CD4-positive, CD25-positive, alpha-beta regulatory T cell (primary cell): ENCODE data around the gene LRRC19. TPM values are rescaled to one million over a fixed set of nuclear protein-coding genes. Genes with fewer than 3 reads are reported as not detected.

Experiments used
- ATAC-seq, 2 donors: fragments of 150-1000 bp; cut with Tn5 transposase; one replicate each; pipeline ENCODE4 v1.10.0; 2021; ENCODE audit warnings: low read depth in 2 of 2, moderate number of reproducible peaks in 2 of 2, moderate library complexity in 1 of 2
- DNase-seq, 3 donors: peaks; one replicate each; pipeline versions ENCODE4 v3.0.0 to v3.0.0-alpha.2; 2012 to 2022; ENCODE audit warnings: mixed read lengths in 1 of 3
- H3K27ac ChIP-seq: one replicate; pipeline ENCODE4 v1.7.0; 2013; ENCODE audit warnings: mild to moderate bottlenecking, low read length; ENCODE audit not compliant: insufficient read depth, poor library complexity, severe bottlenecking
- H3K27me3 ChIP-seq: one replicate; pipeline ENCODE4 v1.7.0; 2013; ENCODE audit warnings: low read length; ENCODE audit not compliant: control insufficient read depth, insufficient read depth
- H3K36me3 ChIP-seq: one replicate; pipeline ENCODE4 v1.7.0; 2013; ENCODE audit warnings: mild to moderate bottlenecking, low read length, moderate library complexity; ENCODE audit not compliant: control insufficient read depth, insufficient read depth
- H3K4me1 ChIP-seq: 2 replicates; pipeline ENCODE4 v1.7.0; 2013; ENCODE audit warnings: mild to moderate bottlenecking, low read length; ENCODE audit not compliant: insufficient read depth, control insufficient read depth, poor library complexity, severe bottlenecking
- H3K4me3 ChIP-seq: one replicate; pipeline ENCODE4 v1.7.0; 2013; ENCODE audit warnings: low read depth, mild to moderate bottlenecking, low read length, moderate library complexity
- H3K9me3 ChIP-seq, 2 experiments: 1 replicate in 1 of 2; 2 replicates in 1 of 2; pipeline ENCODE4 v1.7.0; 2013; ENCODE audit warnings: low read length in 2 of 2, mild to moderate bottlenecking in 1 of 2, moderate library complexity in 1 of 2; ENCODE audit not compliant: control insufficient read depth in 2 of 2
- H3K27ac Mint-ChIP-seq, 3 donors: one replicate each; pipeline ENCODE4 v1.8.0; 2020 to 2022; ENCODE audit warnings: mild to moderate bottlenecking in 3 of 3, mixed read lengths in 3 of 3, moderate library complexity in 2 of 3
- H3K27me3 Mint-ChIP-seq: one replicate; pipeline ENCODE4 v1.8.0; 2022; ENCODE audit warnings: mild to moderate bottlenecking, mixed read lengths
- H3K36me3 Mint-ChIP-seq: one replicate; pipeline ENCODE4 v1.8.0; 2020; ENCODE audit warnings: mixed read lengths
- H3K4me1 Mint-ChIP-seq, 4 donors: one replicate each; pipeline ENCODE4 v1.8.0; 2020 to 2022; ENCODE audit warnings: mixed read lengths in 4 of 4, mild to moderate bottlenecking in 1 of 4
- H3K4me3 Mint-ChIP-seq, 4 donors: one replicate each; pipeline ENCODE4 v1.8.0; 2020 to 2022; ENCODE audit warnings: mild to moderate bottlenecking in 4 of 4, mixed read lengths in 4 of 4, moderate library complexity in 3 of 4
- H3K9me3 Mint-ChIP-seq, 7 donors: one replicate each; pipeline ENCODE4 v1.8.0; 2020 to 2022; ENCODE audit warnings: mixed read lengths in 7 of 7, mild to moderate bottlenecking in 3 of 7, moderate library complexity in 2 of 7
- polyA plus RNA-seq, 4 donors: library from polyadenylated mRNA; unstranded; fragments of 300-500 nt; fragmentation: Illumina TruSeq; gene quantifications; one replicate each; pipeline ENCODE4 v1.2.3, GENCODE V29; 2021
- total RNA-seq: library from RNA; stranded (reverse); gene quantifications from one replicate; pipeline ENCODE4 v1.2.3, GENCODE V29; 2022

The LRRC19 gene
- total and polyA plus RNA-seq, 5 donors from 2014 or later = 0.05 TPM; not detected in 4

GRCh38 chr9:27037499-27037898 is 32.0 kb upstream of the LRRC19 start:
- H3K4me3 ChIP-seq = no peak overlapping the region
- Mint-ChIP-seq H3K27ac (no peak overlapping the region), H3K4me1 (no peaks in the 10 kb centered on the region)

GRCh38 chr9:27033815-27034403 is 28.4 kb upstream of the LRRC19 start:
- ATAC-seq = peak; percentile 46 to 47
- no peaks in the 10 kb centered on the region for H3K9me3 Mint-ChIP-seq
- H3K4me3 Mint-ChIP-seq = no peak overlapping the region
- Histone ChIP-seq H3K4me3 (no peak overlapping the region), H3K9me3 (no peaks in the 10 kb centered on the region), H3K36me3 (no peaks in the 10 kb centered on the region), H3K27me3 (no peaks in the 10 kb centered on the region), H3K4me1 (no peaks in the 10 kb centered on the region), H3K27ac (no peak overlapping the region)
- H3K4me1 Mint-ChIP-seq = no peaks in the 10 kb centered on the region
- H3K27me3 Mint-ChIP-seq = no peaks in the 10 kb centered on the region
- H3K36me3 Mint-ChIP-seq = peaks cover 10% of the 10 kb centered on the region
- no peak overlapping the region for H3K27ac Mint-ChIP-seq
- peak in 2 of 3 donors; percentile 18 to 54 for DNase-seq

More at GRCh38 chr9:27037499-27037898, 32.0 kb upstream of the LRRC19 start:
- no peak for ATAC-seq
- no peaks in the 10 kb centered on the region for H3K9me3 Mint-ChIP-seq
- Histone ChIP-seq H3K9me3 (no peaks in the 10 kb centered on the region), H3K27ac (no peak overlapping the region), H3K4me1 (no peaks in the 10 kb centered on the region), H3K36me3 (no peaks in the 10 kb centered on the region), H3K27me3 (no peaks in the 10 kb centered on the region)
- no peaks in the 10 kb centered on the region for H3K27me3 Mint-ChIP-seq
- H3K4me3 Mint-ChIP-seq = no peak overlapping the region
- H3K36me3 Mint-ChIP-seq = peaks cover 10% of the 10 kb centered on the region
- DNase-seq = no peak

- Mint-ChIP-seq H3K27me3 (no peaks in the 10 kb centered on the region), H3K9me3 (peaks cover 0 to 4% (median 0%) of the 10 kb centered on the region in 7 donors), H3K27ac (no peak overlapping the region), H3K36me3 (peaks cover 10% of the 10 kb centered on the region), H3K4me1 (no peaks in the 10 kb centered on the region), H3K4me3 (no peak overlapping the region)
- Histone ChIP-seq H3K27ac (no peak overlapping the region), H3K27me3 (no peaks in the 10 kb centered on the region), H3K4me1 (no peaks in the 10 kb centered on the region), H3K4me3 (no peak overlapping the region), H3K9me3 (no peaks in the 10 kb centered on the region), H3K36me3 (peaks cover 4% of the 10 kb centered on the region)
- no peak for ATAC-seq
- no peak for DNase-seq
These were observed 23.7 kb upstream of the LRRC19 start for GRCh38 chr9:27029186-27029585.

GRCh38 chr9:27022920-27023319 is 17.4 kb upstream of the LRRC19 start:
- Mint-ChIP-seq H3K9me3 (peaks cover 0 to 4% (median 0%) of the 10 kb centered on the region in 7 donors), H3K4me3 (no peak overlapping the region), H3K4me1 (no peaks in the 10 kb centered on the region), H3K27me3 (no peaks in the 10 kb centered on the region), H3K27ac (no peak overlapping the region), H3K36me3 (peaks cover 38% of the 10 kb centered on the region)
- no peak for ATAC-seq
- peaks cover 11% of the 10 kb centered on the region for H3K36me3 ChIP-seq
- H3K27ac ChIP-seq = no peak overlapping the region
- H3K27me3 ChIP-seq = no peaks in the 10 kb centered on the region
- no peaks in the 10 kb centered on the region for H3K9me3 ChIP-seq
- DNase-seq = no peak
- no peak overlapping the region for H3K4me3 ChIP-seq
- no peaks in the 10 kb centered on the region for H3K4me1 ChIP-seq

- Histone ChIP-seq H3K27me3 (no peaks in the 10 kb centered on the region), H3K27ac (no peak overlapping the region), H3K4me3 (no peak overlapping the region), H3K36me3 (peaks cover 14% of the 10 kb centered on the region), H3K9me3 (no peaks in the 10 kb centered on the region), H3K4me1 (no peaks in the 10 kb centered on the region)
- peaks cover 48% of the 10 kb centered on the region for H3K36me3 Mint-ChIP-seq
- H3K27ac Mint-ChIP-seq = no peak overlapping the region
- DNase-seq = no peak
- no peaks in the 10 kb centered on the region for H3K27me3 Mint-ChIP-seq
- no peak overlapping the region for H3K4me3 Mint-ChIP-seq
- no peaks in the 10 kb centered on the region for H3K9me3 Mint-ChIP-seq
- ATAC-seq = no peak
- no peaks in the 10 kb centered on the region for H3K4me1 Mint-ChIP-seq
These were observed 14.1 kb upstream of the LRRC19 start for GRCh38 chr9:27019589-27019988.

GRCh38 chr9:27003426-27004077 is 1.9 kb downstream of the LRRC19 start:
- no peak for DNase-seq
- no peaks in the 10 kb centered on the region for H3K27me3 Mint-ChIP-seq

GRCh38 chr9:26995810-26996209 is 9.7 kb downstream of the LRRC19 start:
- ATAC-seq (no peak), DNase-seq (no peak)
- Mint-ChIP-seq H3K36me3 (peaks cover 4% of the 10 kb centered on the region), H3K4me3 (no peak overlapping the region), H3K27ac (no peak overlapping the region), H3K27me3 (no peaks in the 10 kb centered on the region), H3K9me3 (no peaks in the 10 kb centered on the region), H3K4me1 (no peaks in the 10 kb centered on the region)
- no peaks in the 10 kb centered on the region for H3K36me3 ChIP-seq
- H3K4me1 ChIP-seq = no peaks in the 10 kb centered on the region
- H3K27me3 ChIP-seq = no peaks in the 10 kb centered on the region
- no peak overlapping the region for H3K4me3 ChIP-seq
- no peaks in the 10 kb centered on the region for H3K9me3 ChIP-seq
- H3K27ac ChIP-seq = no peak overlapping the region

More at GRCh38 chr9:27003426-27004077, 1.9 kb downstream of the LRRC19 start:
- no peak overlapping the region for H3K4me3 Mint-ChIP-seq
- ATAC-seq = no peak
- H3K4me3 ChIP-seq = no peak overlapping the region
- H3K27me3 ChIP-seq = no peaks in the 10 kb centered on the region
- no peaks in the 10 kb centered on the region for H3K9me3 Mint-ChIP-seq
- no peak overlapping the region for H3K27ac ChIP-seq
- H3K4me1 Mint-ChIP-seq = peaks cover 0 to 4% (median 0%) of the 10 kb centered on the region in 4 donors
- no peaks in the 10 kb centered on the region for H3K36me3 ChIP-seq
- H3K36me3 Mint-ChIP-seq = peaks cover 8% of the 10 kb centered on the region
- no peaks in the 10 kb centered on the region for H3K9me3 ChIP-seq
- no peak overlapping the region for H3K27ac Mint-ChIP-seq
- no peaks in the 10 kb centered on the region for H3K4me1 ChIP-seq

- no peak overlapping the region for H3K4me3 ChIP-seq
- H3K9me3 ChIP-seq = no peaks in the 10 kb centered on the region
- ATAC-seq = no peak
- peaks cover 28% of the 10 kb centered on the region for H3K36me3 Mint-ChIP-seq
- peaks cover 11% of the 10 kb centered on the region for H3K36me3 ChIP-seq
- H3K4me1 ChIP-seq = no peaks in the 10 kb centered on the region
- no peaks in the 10 kb centered on the region for H3K27me3 ChIP-seq
- H3K27ac Mint-ChIP-seq = no peak overlapping the region
- H3K9me3 Mint-ChIP-seq = no peaks in the 10 kb centered on the region
- peak in 1 of 3 donors; percentile 15 for DNase-seq
- no peak overlapping the region for H3K4me3 Mint-ChIP-seq
- no peak overlapping the region for H3K27ac ChIP-seq
- peaks cover 0 to 5% (median 3%) of the 10 kb centered on the region in 4 donors for H3K4me1 Mint-ChIP-seq
- no peaks in the 10 kb centered on the region for H3K27me3 Mint-ChIP-seq
These were observed 22.1 kb downstream of the LRRC19 start for GRCh38 chr9:26983340-26983739.
